GM21723 (cell line): ENCODE results near the gene HOXA3.

Source experiments
- ATAC-seq: cut with Tn5 transposase; IDR thresholded peaks from one replicate; pipeline ENCODE4 v1.9.1; 2021; ENCODE audit warnings: mild to moderate bottlenecking, moderate library complexity; ENCODE audit not compliant: unreplicated experiment

HOXA3 gene

GRCh38 chr7:27116962-27117886 lies 35.2 kb downstream of the HOXA3 start:
- no peak for ATAC-seq

DNA sequence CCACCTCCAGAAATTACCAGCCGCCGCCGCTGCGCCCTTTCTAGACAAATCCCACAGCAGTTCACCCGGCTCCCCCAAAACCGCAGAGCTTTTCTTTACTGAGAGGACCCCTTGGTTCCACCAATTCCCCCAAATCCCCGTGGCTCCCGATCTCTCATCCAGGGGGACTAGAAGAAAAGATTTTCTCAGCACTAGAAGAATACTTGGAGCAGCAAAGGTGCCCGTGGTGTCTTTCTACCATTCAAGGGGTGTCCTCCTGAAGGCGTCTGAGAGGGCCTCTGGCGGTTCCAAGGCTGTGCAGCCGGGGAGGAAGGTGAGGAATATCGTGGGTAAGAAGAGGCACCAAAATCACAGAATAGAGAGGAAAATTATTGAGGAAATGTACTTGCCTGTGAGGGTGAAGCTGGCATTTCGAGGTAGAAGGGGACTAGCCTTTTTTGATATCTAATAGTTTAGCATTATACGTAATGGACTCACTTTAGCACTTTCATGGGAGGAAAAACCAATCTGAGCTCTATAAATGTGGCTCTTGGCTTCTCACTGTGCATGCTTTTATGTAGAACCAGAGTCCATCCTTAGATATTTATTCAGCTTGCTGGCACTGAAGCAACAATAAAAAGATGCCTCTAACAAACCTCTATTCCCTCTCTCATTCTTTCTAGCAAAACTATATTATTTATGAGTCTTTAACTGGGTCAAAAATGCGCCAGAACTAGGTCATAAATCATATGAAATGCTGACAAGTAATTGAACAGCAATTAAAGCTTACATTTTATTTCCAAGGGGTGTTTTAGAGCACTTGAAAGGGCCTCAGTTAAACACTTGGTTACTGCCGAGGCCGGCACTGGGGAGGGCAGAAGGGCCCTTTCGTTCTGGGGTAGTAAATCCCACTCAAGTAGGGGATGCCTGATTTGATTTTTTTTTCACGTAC lies 36.1 kb downstream of the HOXA3 start:
- no peak for ATAC-seq

- no peak for ATAC-seq
These were observed 37.0 kb downstream of the HOXA3 start for GRCh38 chr7:27115221-27116026.

DNA sequence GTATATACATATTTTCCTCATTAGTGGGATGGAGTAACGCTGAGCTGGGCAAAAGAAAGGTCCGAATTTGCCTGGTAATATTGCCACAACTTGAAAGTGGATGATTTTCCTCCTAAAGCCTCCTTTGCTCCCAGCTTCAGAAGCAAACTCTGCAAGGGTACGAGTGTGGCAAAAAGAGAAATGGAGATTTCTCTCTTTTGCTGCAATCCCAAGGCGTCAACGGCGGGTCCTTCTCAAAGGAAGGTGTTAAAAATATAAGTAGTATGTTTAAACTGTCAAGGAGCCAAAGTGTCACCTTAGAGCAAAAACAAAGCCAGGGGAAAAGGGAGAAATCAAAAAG lies 37.5 kb downstream of the HOXA3 start:
- no peak for ATAC-seq

GRCh38 chr7:27113991-27114769 lies 38.2 kb downstream of the HOXA3 start:
- no peak for ATAC-seq

- ATAC-seq: no peak
These were observed 39.1 kb downstream of the HOXA3 start for GRCh38 chr7:27112955-27113949.

DNA sequence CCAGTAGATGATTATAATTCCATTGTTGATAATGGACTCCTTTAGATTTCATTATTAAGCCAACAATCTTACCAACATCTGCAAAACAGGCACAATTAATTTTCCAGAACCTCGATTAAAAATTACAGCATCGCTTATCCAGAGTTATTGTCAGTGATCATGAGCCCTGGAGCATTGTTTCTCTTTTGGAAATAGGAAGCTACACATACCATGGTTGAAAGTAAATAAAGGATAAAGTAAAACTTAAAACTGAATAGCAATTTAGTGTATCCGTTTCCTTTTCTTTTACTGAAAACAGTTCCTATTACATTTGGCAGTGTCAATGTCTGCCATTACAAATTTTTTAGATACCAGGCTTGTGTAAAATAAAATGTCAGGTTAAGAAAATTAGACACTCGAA lies 40.0 kb downstream of the HOXA3 start:
- ATAC-seq: no peak

DNA sequence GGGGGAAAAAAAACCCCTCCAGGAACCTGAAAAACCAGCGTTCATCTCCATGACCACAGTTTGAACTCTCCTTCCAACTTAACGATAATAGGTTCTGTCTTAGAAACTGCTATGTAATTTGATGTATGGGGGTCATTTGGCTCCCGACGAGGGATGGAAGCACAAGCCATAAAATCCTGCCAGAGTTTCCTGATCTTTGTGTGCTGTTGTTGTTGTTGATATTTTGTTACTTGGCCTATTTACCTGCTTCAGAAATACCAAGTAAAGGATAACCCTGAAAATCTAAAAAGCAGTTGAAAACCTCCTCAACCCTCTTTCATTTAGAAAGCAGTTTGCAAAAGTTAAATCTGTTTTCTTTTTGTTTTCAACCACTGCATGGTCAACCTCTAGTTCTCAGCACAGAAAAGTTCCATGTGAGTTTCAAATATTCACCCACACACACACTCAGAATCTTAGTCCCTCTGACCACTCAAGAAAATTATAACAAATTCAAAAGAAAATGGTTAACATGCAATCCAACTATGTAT lies 40.6 kb downstream of the HOXA3 start:
- no peak for ATAC-seq

DNA sequence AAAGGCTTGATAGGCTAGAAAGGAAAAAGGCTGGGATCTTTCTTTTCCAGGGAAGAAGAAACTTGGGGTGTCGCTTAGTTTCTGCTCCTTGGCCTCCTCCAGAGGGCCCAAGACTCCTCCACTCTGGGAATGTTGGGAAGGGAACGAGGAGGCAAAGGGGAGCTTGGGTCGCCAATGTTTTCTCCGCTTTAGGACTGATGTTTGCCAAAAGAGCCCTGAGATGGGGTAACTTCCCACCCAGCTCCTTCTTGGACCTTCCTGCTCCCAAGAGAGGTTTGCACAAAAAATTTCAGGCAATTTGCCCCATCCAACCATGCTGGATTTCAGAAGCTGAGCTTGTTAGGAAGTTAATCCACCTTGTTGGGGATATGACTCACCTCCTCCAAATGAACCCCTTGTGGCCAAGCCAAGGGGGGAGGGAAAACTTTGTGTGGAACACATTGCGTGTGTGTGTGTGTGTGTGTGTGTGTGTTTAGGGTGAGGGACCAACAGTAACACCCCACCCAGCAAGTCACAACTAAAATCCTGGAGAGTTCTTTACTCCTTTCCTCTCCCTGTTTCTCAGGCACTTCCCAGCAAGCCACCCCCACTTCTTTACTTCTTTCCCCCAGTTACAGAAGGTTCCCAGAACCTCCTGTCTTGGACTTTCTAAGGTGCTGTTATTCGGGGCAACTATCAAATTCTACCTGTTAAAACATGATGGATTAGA lies 41.2 kb downstream of the HOXA3 start:
- ATAC-seq: no peak

- no peak for ATAC-seq
These were observed 42.0 kb downstream of the HOXA3 start for GRCh38 chr7:27110186-27111031.

GRCh38 chr7:27109466-27110185 lies 42.8 kb downstream of the HOXA3 start:
- no peak for ATAC-seq

DNA sequence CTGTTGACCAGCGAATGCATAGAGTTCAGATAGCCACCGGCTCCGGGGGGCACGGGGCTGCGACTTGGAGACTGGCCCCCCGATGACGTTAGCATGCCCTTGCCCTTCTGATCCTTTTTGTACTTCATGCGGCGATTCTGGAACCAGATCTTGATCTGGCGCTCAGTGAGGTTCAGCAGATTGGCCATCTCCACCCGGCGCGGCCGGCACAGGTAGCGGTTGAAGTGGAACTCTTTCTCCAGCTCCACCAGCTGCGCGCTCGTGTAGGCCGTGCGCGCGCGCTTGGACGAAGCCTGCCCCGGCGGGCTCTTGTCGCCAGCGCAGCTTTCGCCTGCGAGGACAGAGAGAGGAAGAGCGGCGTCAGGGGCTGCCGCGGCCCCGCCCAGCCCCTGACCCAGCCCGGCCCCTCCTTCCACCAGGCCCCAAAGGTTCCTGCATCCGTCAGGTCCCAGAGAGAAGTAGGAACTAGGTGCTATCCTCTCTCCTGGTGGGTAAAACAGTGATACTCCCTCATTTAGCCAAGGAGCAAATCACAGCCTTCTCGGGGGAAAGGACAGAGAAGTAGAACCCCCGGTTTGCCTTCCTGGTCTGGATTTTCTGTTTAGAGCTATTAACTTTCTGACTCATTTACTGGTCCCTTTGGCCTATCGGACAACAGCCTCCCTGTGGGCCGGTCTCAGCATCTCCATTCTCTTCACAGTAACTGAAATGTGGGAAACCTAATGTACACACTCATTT lies 43.8 kb downstream of the HOXA3 start:
- no peak for ATAC-seq

DNA sequence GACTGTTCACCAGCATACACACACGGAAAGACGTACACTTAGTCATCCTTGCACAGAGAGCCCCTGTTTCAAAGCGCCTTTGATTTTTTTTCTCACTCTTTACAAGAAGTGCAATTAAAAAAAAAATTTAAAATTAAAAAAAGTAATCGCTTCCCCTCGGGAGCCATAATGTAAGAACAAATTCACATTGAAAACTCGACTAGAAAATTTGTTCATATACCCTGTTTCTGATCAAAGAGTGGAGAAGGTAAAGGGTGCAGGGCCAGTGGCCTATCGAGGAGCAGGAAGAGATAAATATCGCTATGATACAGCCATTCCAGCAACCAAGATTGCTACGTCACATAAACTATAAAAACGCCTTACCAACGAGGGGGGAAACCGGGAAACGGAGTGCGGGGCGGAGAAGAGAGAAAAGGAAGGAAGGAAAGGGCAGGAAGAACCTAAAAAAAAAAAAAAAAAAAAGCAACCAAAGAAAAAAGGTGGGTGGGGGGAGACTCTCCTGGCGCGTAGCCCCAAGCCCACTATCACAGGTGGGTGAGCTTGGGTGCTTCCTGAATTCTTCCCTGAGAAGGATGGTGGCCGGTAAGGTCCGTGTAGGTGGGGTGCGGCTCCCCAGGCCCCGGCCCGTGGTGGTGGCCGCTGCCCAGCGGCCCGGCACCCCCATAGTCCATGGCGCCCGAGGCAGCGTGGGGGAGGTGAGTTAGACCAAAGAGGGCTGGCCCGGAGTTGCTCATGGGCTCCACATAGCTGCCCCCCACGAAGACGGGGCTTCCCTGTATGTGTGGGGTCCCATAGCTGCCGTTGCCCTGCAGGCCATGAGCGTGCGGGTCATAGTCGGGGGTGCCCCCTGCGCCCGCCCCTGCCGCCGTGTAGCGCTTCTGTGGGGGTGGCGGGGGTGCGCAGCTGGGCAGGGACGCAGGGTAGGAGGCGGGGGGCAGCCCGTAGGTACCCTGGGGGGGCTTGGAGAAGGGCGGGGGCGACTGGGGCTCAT lies 44.7 kb downstream of the HOXA3 start:
- no peak for ATAC-seq

- no peak for ATAC-seq
These were observed 45.5 kb downstream of the HOXA3 start for GRCh38 chr7:27106901-27107240.
